ENCODE measurements around the gene KIF9. TPM values are rescaled to one million over a fixed set of nuclear protein-coding genes. Genes with fewer than 3 reads are reported as not detected.
"Not testable (repeated sequence)": the region's sequence is repeated elsewhere in the genome, so short reads cannot be mapped to it uniquely, and the experiment has no call there.

KIF9 gene
- total RNA-seq, 4 donors from 2014 or later: 2.9 to 10.8 (median 8.0) TPM

DNA sequence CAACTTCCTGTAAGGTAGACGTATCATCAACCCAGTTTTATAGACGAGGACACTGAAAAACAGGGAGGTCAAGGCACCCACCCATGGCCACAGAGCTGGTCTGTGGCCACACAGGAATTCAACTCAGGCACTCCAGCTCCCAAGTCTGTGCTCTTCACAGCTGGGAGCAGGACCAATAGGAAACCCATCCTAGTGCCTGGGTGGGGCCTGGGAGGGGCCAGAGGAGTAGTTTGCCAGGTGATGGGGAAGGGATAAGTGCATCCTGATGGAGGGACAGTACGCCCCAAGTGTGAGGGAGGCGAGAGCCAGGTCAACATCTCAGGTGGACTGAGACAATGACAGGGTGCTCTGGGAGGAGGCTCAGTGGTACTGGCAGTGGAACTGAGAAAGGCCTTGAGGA lies 22.0 kb downstream of the KIF9 start:
- in situ Hi-C loops (cut with MboI; ENCODE audit: low sequenced_read_pairs in 4 of 4) (no loop called here), intact Hi-C loops (cut with DNase I; ENCODE audit: low total_unique reads) (no loop called here)
- ATAC-seq (no peak), DNase-seq (no peak)
- Histone ChIP-seq H3K36me3 (no peaks in the 10 kb centered on the region), H3K4me1 (peaks cover 0 to 2% of the 10 kb centered on the region in 2 donors), H3K9me3 (no peaks in the 10 kb centered on the region), H3K4me3 (no peak overlapping the region), H3K27ac (no peak overlapping the region), H3K27me3 (no peaks in the 10 kb centered on the region)
- TF ChIP-seq, protein P1, sequence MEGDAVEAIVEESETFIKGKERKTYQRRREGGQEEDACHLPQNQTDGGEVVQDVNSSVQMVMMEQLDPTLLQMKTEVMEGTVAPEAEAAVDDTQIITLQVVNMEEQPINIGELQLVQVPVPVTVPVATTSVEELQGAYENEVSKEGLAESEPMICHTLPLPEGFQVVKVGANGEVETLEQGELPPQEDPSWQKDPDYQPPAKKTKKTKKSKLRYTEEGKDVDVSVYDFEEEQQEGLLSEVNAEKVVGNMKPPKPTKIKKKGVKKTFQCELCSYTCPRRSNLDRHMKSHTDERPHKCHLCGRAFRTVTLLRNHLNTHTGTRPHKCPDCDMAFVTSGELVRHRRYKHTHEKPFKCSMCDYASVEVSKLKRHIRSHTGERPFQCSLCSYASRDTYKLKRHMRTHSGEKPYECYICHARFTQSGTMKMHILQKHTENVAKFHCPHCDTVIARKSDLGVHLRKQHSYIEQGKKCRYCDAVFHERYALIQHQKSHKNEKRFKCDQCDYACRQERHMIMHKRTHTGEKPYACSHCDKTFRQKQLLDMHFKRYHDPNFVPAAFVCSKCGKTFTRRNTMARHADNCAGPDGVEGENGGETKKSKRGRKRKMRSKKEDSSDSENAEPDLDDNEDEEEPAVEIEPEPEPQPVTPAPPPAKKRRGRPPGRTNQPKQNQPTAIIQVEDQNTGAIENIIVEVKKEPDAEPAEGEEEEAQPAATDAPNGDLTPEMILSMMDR (IDR thresholded peaks at IDR 0.05 in 4 of 5, conservative IDR thresholded peaks at IDR 0.05 in 1 of 5): no peak
- TF ChIP-seq POLR2A (IDR thresholded peaks at IDR 0.05): no peak

DNA sequence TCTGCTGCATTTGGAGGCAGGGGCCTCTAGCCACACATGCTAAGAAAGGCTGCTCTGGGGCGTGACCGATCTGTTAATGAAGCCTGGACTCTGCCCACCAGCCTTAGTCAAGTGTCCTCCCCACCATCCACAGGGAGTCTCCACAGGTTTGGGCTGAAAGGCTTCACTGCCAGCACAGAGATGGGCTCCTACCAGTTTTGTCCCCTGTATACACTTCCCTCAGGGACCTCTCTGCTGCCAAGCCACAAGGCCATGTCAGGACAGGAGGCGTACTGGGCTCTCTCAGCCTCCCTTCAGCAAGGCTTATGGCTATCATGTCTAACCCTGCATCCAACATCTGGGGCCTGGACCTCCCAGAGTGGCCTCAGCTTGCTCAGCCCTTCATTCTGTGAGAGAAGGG lies 23.5 kb downstream of the KIF9 start:
- Histone ChIP-seq H3K4me1 (no peaks in the 10 kb centered on the region), H3K9me3 (no peaks in the 10 kb centered on the region), H3K27me3 (no peaks in the 10 kb centered on the region), H3K36me3 (no peaks in the 10 kb centered on the region), H3K27ac (no peak overlapping the region), H3K4me3 (no peak overlapping the region)
- in situ Hi-C loops (cut with MboI; ENCODE audit: low sequenced_read_pairs in 4 of 4) (loop anchor here in 2 of 4 donors (10.0 kb wide), 1 partner anchor 66 kb away; no protein-coding TSS in a partner anchor), intact Hi-C loops (cut with DNase I; ENCODE audit: low total_unique reads) (no loop called here)
- no peak for ATAC-seq
- no peak for TF ChIP-seq POLR2A (IDR thresholded peaks at IDR 0.05)
- no peak for DNase-seq

DNA sequence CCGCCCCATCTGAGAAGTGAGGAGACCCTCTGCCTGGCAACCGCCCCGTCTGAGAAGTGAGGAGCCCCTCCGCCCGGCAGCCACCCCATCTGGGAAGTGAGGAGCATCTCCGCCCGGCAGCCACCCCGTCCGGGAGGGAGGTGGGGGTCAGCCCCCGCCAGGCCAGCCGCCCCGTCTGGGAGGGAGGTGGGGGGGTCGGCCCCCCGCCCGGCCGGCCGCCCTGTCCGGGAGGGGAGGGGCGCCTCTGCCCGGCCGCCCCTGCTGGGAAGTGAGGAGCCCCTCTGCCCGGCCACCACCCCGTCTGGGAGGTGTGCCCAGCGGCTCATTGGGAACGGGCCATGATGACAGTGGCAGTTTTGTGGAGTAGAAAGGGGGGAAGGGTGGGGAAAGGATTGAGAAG lies 26.3 kb downstream of the KIF9 start:
- H3K4me1 ChIP-seq; H3K4me3 ChIP-seq; H3K36me3 ChIP-seq; H3K27ac ChIP-seq; H3K9me3 ChIP-seq; H3K27me3 ChIP-seq; intact Hi-C loops (cut with DNase I; ENCODE audit: low total_unique reads); ATAC-seq; DNase-seq: not testable (repeated sequence)
- in situ Hi-C loops (cut with MboI; ENCODE audit: low sequenced_read_pairs in 4 of 4): loop anchor here in 2 of 4 donors (10.0 kb wide), 1 partner anchor 68 kb away; no protein-coding TSS in a partner anchor

DNA sequence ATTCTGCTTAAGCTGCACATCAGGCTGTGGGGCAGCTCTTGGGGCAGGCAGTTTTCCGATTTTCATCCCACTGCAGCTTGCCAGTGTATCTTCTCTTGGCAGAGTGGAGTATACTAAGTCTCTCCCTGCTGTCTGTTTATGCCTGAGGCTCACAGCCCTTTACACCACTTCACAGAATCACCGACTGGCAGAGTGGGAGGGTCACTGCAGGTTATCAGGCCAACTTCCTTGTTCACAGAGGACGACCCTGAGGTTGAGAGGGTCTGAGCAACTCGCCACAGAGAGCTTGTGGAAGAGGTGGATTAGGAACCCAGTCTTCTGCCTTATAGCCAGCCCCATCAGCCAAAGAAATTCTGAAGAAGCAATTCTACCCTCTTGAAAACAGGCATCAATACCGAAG lies 30.9 kb downstream of the KIF9 start:
- intact Hi-C loops (cut with DNase I; ENCODE audit: low total_unique reads) (loop anchor here (2.0 kb wide), 1 partner anchor 119 kb away; no protein-coding TSS in a partner anchor), in situ Hi-C loops (cut with MboI; ENCODE audit: low sequenced_read_pairs in 4 of 4) (loop anchor here in 2 of 4 donors (10.0 kb wide), 1 partner anchor 73 kb away; no protein-coding TSS in a partner anchor)
- no peak for ATAC-seq
- no peak overlapping the region for H3K27ac ChIP-seq
- no peaks in the 10 kb centered on the region for H3K27me3 ChIP-seq
- no peaks in the 10 kb centered on the region for H3K9me3 ChIP-seq
- peaks cover 0 to 2% of the 10 kb centered on the region in 2 donors for H3K4me1 ChIP-seq
- H3K4me3 ChIP-seq: no peak overlapping the region
- TF ChIP-seq POLR2A (IDR thresholded peaks at IDR 0.05): no peak
- TF ChIP-seq, protein P1 (IDR thresholded peaks at IDR 0.05 in 4 of 5, conservative IDR thresholded peaks at IDR 0.05 in 1 of 5): no peak
- no peak for DNase-seq
- no peaks in the 10 kb centered on the region for H3K36me3 ChIP-seq

DNA sequence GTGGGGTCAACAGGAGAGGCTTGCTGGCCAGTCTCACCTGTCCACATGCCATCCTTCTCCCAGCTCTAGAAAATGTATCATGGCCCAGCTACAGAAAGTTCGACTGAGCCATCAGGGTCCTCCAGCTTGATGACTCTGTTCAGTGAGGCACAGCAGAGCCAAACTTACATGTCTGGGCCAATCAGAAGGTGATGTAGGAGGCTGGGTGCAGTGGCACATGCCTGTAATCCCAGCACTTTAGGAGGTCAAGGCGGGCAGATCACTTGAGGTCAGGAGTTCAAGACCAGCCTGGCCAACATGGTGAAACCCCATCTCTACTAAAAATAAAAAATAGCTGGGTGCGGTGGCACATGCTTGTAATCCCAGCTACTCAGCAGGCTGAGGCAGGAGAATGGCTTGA lies 31.5 kb downstream of the KIF9 start:
- not testable (repeated sequence) for H3K9me3 ChIP-seq, H3K27me3 ChIP-seq, H3K36me3 ChIP-seq, H3K4me3 ChIP-seq, H3K4me1 ChIP-seq, DNase-seq
- peak overlapping the region in 1 of 4 donors; percentile 36 for H3K27ac ChIP-seq
- ATAC-seq: peak in 1 of 2 donors; percentile 36
- in situ Hi-C loops (cut with MboI; ENCODE audit: low sequenced_read_pairs in 4 of 4): loop anchor here in 2 of 4 donors (10.0 kb wide), 1 partner anchor 74 kb away; no protein-coding TSS in a partner anchor
- intact Hi-C loops (cut with DNase I; ENCODE audit: low total_unique reads): loop anchor here (2.0 kb wide), 1 partner anchor 120 kb away; no protein-coding TSS in a partner anchor

DNA sequence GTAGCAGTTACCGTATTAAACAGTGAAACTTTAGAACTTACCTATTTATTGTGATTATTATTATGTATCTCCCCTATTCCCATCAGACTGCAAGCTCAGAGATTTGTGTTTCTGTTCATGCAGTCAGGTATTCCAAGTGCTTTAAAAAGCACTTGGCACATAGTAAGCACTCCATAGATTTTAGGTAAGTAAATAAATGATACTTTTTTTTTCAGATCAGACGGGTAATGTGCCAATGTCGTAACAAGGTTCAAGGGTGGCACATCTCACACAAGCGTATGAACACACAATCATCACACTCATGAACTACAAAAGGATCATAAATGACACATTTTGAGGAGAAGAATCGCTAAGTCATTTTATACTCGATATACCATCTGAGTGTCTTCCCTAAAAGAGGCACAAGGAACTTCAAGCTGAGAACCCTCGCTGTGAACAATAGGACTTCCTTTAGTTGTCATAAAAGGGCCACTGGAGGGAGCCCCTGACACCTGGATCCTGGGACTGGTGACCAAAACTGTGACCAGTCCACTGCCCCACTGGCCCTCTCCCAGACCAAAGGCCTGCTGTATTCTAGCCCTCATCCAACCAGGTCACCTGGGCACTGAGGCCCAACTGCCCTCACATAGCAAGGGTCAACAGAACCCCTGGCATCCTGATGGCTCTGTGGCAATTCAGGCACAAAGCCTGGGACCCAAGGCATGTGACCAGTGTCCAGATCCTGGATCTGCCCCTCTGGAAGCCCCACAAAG lies 32.1 kb downstream of the KIF9 start:
- peaks cover 0 to 2% of the 10 kb centered on the region in 2 donors for H3K4me1 ChIP-seq
- no peaks in the 10 kb centered on the region for H3K27me3 ChIP-seq
- no peak overlapping the region for H3K4me3 ChIP-seq
- H3K9me3 ChIP-seq: no peaks in the 10 kb centered on the region
- TF ChIP-seq POLR2A (IDR thresholded peaks at IDR 0.05): no peak
- TF ChIP-seq, protein P1 (IDR thresholded peaks at IDR 0.05 in 4 of 5, conservative IDR thresholded peaks at IDR 0.05 in 1 of 5): peak; percentile 45 to 62 (median 53)
- intact Hi-C loops (cut with DNase I; ENCODE audit: low total_unique reads): loop anchor here (1.0 to 2.0 kb wide), 2 partner anchors 74 to 120 kb away; no protein-coding TSS in a partner anchor
- H3K27ac ChIP-seq: peak overlapping the region in 1 of 4 donors; percentile 36
- no peaks in the 10 kb centered on the region for H3K36me3 ChIP-seq
- in situ Hi-C loops (cut with MboI; ENCODE audit: low sequenced_read_pairs in 4 of 4): loop anchor here in 2 of 4 donors (10.0 kb wide), 1 partner anchor 74 kb away; no protein-coding TSS in a partner anchor
- peak; percentile 31 to 62 for DNase-seq
- ATAC-seq: peak; percentile 68 to 89
